GM12865 (cell line): ENCODE measurements around the gene ATXN7L1.

Source experiments
- DNase-seq: peaks from one replicate; pipeline ENCODE4 v3.0.0; 2010; ENCODE audit warnings: low read depth
- H3K4me3 ChIP-seq: 2 replicates; pipeline ENCODE4 v1.5.1; 2011; ENCODE audit warnings: mild to moderate bottlenecking, low read depth, low read length, control low read depth
- TF ChIP-seq, protein P1 (sequence below): IDR thresholded peaks from 2 replicates; pipeline ENCODE4 v1.5.1; 2011; ENCODE audit warnings: low read length, control low read depth, low read depth, inconsistent platforms; ENCODE audit not compliant: insufficient read depth; ENCODE audit errors: missing control alignments

The ATXN7L1 gene

DNA sequence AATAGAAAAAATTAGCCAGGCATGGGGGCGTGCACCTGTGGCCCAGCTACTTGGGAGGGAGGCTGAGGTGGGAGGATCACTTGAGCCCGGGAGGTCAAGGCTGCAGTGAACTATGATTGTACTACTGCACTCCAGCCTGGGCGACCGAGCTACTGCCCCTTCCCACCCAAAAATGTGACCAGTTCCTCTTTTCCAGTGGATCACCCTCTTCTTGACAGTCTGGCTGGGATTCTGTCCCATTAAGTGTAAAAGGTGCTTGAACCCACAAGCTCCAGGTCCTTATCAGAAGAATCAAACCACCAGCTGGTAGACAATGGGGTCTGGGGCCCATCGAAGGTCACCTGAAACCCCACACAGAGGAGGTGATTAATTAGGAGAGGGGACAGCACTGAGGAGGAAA is 14.1 kb downstream of the ATXN7L1 start:
- DNase-seq: no peak
- H3K4me3 ChIP-seq: no peak overlapping the region
- TF ChIP-seq, protein P1, sequence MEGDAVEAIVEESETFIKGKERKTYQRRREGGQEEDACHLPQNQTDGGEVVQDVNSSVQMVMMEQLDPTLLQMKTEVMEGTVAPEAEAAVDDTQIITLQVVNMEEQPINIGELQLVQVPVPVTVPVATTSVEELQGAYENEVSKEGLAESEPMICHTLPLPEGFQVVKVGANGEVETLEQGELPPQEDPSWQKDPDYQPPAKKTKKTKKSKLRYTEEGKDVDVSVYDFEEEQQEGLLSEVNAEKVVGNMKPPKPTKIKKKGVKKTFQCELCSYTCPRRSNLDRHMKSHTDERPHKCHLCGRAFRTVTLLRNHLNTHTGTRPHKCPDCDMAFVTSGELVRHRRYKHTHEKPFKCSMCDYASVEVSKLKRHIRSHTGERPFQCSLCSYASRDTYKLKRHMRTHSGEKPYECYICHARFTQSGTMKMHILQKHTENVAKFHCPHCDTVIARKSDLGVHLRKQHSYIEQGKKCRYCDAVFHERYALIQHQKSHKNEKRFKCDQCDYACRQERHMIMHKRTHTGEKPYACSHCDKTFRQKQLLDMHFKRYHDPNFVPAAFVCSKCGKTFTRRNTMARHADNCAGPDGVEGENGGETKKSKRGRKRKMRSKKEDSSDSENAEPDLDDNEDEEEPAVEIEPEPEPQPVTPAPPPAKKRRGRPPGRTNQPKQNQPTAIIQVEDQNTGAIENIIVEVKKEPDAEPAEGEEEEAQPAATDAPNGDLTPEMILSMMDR: no peak

DNA sequence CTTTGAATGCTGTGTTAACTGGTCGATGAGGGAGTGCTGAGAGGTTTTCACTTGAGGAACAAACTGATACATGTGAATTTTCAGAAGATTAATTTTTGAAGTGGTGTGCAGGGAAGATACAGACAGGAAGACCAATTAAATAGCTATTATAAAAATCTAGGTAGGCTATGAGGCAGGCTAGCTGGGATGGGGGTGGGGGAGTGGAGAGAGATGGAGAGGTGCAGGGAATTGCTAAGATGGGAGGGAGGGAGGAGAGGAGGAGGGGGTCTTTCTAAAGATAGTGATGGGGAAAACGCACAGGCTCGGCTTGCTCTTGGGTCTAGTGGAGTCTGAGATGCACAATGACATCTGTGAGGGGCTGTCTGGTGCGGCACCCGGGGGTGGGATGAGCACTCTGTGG is 15.2 kb downstream of the ATXN7L1 start:
- TF ChIP-seq, protein P1: no peak
- DNase-seq: no peak
- no peak overlapping the region for H3K4me3 ChIP-seq

DNA sequence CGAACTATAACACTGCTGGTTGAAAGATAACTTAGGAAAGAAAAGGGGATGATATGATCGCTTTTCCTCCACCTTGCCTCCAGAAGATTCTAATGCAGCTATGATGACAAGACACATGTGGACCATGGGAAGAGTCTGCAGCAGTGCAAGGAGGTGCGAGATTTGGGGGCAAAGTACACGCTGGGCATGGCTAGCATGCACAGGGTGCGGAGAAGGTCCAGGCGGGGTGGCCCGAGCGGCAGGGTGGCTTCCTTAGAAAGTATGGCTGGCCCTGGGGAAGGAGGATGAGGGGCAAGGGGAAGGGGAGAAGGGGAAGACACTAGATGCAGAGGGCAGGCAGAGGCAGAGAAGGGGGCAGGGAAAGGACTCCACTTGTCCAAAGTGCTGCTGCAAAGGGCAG is 15.6 kb downstream of the ATXN7L1 start:
- H3K4me3 ChIP-seq: no peak overlapping the region
- no peak for DNase-seq
- TF ChIP-seq, protein P1: no peak

DNA sequence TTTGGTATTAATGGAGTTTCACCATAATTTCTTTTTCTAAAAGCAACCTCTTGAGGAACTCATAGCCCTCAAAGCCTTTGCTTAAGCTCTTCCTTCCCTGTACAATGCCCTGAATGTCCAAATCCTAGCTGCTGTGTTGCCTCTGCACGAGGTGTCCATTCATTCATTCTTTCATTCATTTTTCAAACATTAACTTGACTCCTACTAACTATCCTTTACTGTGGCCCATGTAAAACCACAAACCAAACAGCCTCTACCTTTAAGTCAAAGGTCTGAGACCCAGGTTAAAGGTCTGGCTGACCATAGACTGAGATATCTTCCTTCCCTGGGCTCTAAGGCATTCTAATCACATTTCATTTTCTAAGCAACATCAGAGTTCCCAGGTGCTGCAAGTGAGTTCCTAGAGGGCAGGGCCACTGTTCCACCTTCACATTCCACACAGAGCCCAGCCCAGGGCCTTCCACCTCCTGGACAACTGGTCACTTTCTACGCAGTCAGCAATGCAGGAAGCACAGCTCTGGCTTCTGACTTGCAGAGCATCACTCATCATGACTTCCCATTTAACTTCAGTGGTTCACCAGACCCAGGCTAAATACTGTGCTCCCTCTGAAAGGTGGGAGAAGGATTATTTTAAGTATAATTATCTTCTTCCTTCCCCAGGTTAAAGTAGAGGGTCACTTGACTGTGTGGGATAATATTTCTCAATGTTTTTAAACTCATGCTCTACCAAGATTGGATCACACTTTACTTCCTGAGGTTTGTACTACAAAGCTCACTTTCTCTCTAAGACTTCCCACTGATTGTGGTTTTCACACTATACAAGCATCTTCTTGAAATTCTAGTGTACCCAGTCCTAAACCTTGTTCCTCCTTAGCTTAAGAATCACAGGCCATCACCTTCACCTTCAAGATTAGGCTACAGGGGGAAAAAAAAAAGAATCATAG is 19.1 kb downstream of the ATXN7L1 start:
- TF ChIP-seq, protein P1: no peak
- no peak overlapping the region for H3K4me3 ChIP-seq
- no peak for DNase-seq

DNA sequence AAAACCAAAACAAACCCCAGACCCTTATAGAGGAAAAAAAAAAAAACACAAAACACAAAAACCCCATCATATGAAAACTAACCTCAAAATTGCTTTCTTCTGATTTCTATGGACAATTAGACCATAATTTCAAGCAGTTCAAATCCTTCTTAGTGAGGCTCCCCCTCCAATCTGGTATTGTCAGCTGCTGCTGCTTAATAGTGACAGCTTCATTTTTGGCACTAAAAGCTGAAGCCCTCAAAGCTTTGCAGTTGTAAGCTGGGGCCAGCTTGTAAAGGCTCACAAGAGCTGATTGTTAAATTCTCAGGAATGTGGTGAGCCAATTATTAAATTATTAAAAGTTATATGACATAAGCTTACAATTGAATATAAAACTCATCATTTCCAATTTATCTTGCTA is 21.9 kb downstream of the ATXN7L1 start:
- DNase-seq: no peak
- H3K4me3 ChIP-seq: no peak overlapping the region
- TF ChIP-seq, protein P1: no peak

DNA sequence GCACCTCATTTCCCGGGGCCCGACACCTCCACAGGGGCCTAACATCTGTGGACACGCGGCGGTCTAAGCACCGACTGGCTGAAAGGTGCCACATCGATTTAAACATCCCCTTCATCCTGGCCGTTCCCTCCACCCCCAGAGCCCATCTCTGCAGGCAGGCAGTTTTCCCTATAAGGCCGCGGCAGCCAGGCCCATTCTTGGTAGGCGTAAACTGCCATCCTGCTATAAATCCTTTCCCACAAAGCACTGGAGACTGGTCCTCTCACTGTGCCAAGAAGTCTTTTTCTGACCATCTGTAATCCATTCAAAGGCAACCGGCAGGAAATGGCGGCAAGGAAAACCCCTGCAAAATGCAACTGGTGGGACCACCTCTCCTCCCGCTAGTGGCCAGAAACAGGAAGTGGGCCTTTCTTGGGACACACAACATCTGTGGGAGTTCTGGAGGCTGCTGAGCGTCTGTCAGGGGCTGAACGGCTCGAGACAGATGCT is 22.4 kb downstream of the ATXN7L1 start:
- no peak for DNase-seq
- no peak overlapping the region for H3K4me3 ChIP-seq
- TF ChIP-seq, protein P1: no peak
